Measurements from ENCODE around the gene FUZ.

DNA sequence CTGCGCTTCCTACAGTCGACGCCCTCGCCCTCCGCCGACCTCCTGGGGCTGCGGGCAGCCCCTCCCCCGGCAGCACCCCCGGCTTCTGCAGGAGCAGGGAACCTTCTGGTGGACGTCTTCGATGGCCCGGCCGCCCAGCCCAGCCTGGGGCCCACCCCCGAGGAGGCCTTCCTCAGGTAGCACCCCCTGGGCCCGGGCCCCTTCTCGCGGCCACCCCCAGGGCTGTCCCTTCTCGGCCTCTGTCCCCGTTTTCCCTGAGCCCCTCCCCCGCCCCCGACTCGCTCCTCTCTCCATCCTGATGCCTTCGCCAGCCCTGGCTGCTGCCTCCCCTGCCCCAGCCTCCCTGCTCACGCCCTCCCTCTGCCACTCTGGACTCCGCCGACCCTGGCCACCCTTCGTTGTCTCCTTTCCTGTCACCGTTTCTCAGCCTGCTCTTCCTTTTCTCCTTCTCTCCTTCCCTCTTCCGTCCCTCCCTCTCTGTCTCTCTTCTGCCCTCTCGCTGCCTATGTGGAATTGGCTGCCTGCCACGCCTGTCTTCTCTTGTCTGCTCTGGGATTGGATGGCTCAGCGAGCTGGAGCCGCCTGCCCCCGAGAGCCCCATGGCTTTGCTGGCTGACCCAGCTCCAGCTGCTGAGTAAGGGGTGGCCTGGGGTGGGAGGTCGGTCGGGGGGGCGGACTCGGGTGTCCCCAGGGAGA is 11.0 kb downstream of the FUZ start:
- no peak for TF ChIP-seq SUZ12 (IDR thresholded peaks at IDR 0.05; ENCODE audit: extremely low read depth, insufficient read depth, insufficient read length)
- no peak for TF ChIP-seq ZNF274 (IDR thresholded peaks at IDR 0.05; ENCODE audit: low read depth, low read length)
- TF ChIP-seq YY1 (IDR thresholded peaks at IDR 0.05; ENCODE audit: insufficient read depth, insufficient read length): no peak
